Measurements from ENCODE around the gene ZBTB42.

ZBTB42 gene

DNA sequence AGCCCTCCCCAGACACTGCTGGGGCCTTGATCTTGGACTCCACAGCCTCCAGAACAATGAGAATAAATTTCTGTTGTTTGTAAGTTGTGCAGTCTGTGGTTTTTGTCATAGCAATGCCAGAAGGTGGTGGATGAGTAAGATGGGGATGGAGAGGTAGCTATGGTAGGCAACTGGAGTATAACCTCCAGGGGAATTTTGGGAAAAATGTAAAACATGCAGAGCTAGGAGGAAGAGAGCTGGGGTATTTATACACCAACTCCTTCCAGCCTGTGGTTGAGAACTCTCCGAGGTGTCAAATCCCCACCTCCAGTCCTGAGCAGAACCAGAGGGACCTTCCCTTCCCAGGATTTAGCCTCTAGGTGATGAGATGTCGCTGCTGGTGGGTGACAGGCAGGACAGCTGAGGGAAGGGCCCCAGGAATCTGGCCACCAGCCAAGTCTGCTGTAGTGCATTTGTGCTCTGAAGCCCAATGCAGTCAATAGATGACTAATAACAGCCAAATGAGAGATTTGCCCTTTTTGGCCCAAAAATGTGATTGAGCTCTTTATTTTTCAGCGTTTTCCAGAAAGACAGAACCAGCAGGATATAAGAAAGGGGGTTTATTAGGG lies 45.0 kb downstream of the ZBTB42 start:
- no peak for DNase-seq

DNA sequence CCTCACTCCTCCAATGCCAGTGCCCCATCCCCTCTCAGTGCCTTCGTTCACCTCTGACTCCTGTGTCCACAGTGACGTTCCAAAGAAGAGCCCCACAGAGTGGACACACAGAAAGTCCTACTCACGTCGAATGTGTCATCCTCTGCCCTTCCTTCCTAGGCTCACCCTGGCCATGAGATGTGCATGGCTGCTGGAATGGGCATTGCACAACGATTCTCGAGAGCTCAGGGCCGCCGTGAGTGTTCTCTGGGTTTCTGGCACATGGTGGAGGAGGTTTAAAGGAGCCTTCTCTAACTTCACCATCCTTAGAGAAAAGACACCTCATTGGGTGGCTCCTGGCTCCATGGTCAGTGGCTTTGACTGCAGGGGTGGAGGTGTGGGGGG lies 51.4 kb downstream of the ZBTB42 start:
- DNase-seq, result no peak

All from NCI-H1694 treated with DMSO at 0.1 percent for 48 hours (cell line).